HEK293 (cell line): Measurements from ENCODE around the gene MACO1.

Source experiments
- CTCF ChIA-PET: fragments of 350-600 bp; formaldehyde crosslinking; extraction: SDS; loops from one replicate; lab custom pipeline; 2021; ENCODE audit warnings: antibody characterized with exemption; lab: Yijun Ruan, JAX
- POLR2A ChIA-PET: fragments of 300-600 bp; formaldehyde crosslinking; extraction: SDS; loops from one replicate; lab custom pipeline; 2020; ENCODE audit warnings: antibody characterized with exemption, inconsistent platforms; lab: Yijun Ruan, JAX
- H3K27ac ChIP-seq: fragments of 200-500 bp; sonication (Bioruptor generic); 2 replicates; pipeline ENCODE4 v1.5.1; 2014; ENCODE audit warnings: low read depth, low read length, control low read depth, inconsistent platforms; ENCODE audit errors: extremely low read depth
- H3K36me3 ChIP-seq, 2 experiments: fragments of 200-500 bp in 1 of 2; sonication (Bioruptor generic) in 1 of 2; 1 replicate in 1 of 2; 2 replicates in 1 of 2; pipeline ENCODE4 v1.5.1; 2014 to 2017; ENCODE audit warnings: inconsistent platforms in 2 of 2, low read length in 2 of 2; ENCODE audit not compliant: control insufficient read depth in 2 of 2, insufficient read depth in 1 of 2
- H3K4me1 ChIP-seq: fragments of 200-500 bp; sonication (Bioruptor generic); 2 replicates; pipeline ENCODE4 v1.5.1; 2014; ENCODE audit warnings: mild to moderate bottlenecking, low read length, inconsistent platforms; ENCODE audit not compliant: control insufficient read depth, insufficient read depth
- H3K4me3 ChIP-seq: 2 replicates; pipeline ENCODE4 v1.5.1; 2011; ENCODE audit warnings: low read depth, mild to moderate bottlenecking, control low read depth, low read length, moderate library complexity
- H3K9me3 ChIP-seq: fragments of 200-500 bp; sonication (Bioruptor generic); 2 replicates; pipeline ENCODE4 v1.5.1; 2014; ENCODE audit warnings: low read depth, low read length, inconsistent platforms; ENCODE audit not compliant: control insufficient read depth, insufficient read depth
- BCL11B ChIP-seq: fragments of 450-650 bp; formaldehyde crosslinking; IDR thresholded peaks from 2 replicates; pipeline ENCODE4 v1.5.1; 2016; ENCODE audit warnings: low read depth, missing biosample characterization, missing genetic modification characterization
- EGR2 ChIP-seq: fragments of 450-650 bp; formaldehyde crosslinking; IDR thresholded peaks from 2 replicates; pipeline ENCODE4 v1.5.1; 2016; ENCODE audit warnings: low read depth, missing biosample characterization, missing genetic modification characterization
- GFI1B ChIP-seq: fragments of 450-650 bp; formaldehyde crosslinking; IDR thresholded peaks from 2 replicates; pipeline ENCODE4 v1.5.1; 2016; ENCODE audit warnings: missing biosample characterization, missing genetic modification characterization
- SP2 ChIP-seq: fragments of 450-650 bp; formaldehyde crosslinking; IDR thresholded peaks from 2 replicates; pipeline ENCODE4 v1.5.1; 2016; ENCODE audit warnings: missing biosample characterization, missing genetic modification characterization
- ZFP69B ChIP-seq: fragments of 450-650 bp; formaldehyde crosslinking; IDR thresholded peaks from 2 replicates; pipeline ENCODE4 v1.5.1; 2016; ENCODE audit warnings: missing biosample characterization, missing genetic modification characterization
- ZNF112 ChIP-seq: fragments of 450-650 bp; formaldehyde crosslinking; IDR thresholded peaks from 2 replicates; pipeline ENCODE4 v1.5.0; 2017; ENCODE audit warnings: missing biosample characterization, missing genetic modification characterization
- ZNF140 ChIP-seq: fragments of 450-650 bp; formaldehyde crosslinking; IDR thresholded peaks from 2 replicates; pipeline ENCODE4 v1.5.1; 2016; ENCODE audit warnings: missing biosample characterization, missing genetic modification characterization
- ZNF146 ChIP-seq: fragments of 450-650 bp; formaldehyde crosslinking; IDR thresholded peaks from 2 replicates; pipeline ENCODE4 v1.5.1; 2016; ENCODE audit warnings: missing biosample characterization, missing genetic modification characterization
- ZNF157 ChIP-seq: fragments of 450-650 bp; formaldehyde crosslinking; IDR thresholded peaks from 2 replicates; pipeline ENCODE4 v1.5.1; 2016; ENCODE audit warnings: missing biosample characterization, missing genetic modification characterization
- ZNF239 ChIP-seq: fragments of 450-650 bp; formaldehyde crosslinking; IDR thresholded peaks from 2 replicates; pipeline ENCODE4 v1.5.1; 2016; ENCODE audit warnings: missing biosample characterization, missing genetic modification characterization
- ZNF274 ChIP-seq, 2 experiments: fragments of 200-500 bp in 1 of 2; fragments of 450-650 bp in 1 of 2; sonication (Bioruptor generic) in 1 of 2; formaldehyde crosslinking in 1 of 2; IDR thresholded peaks; 2 replicates each; pipeline versions ENCODE4 v1.5.1 to v1.6.1; 2014 to 2016; ENCODE audit warnings: borderline replicate concordance in 1 of 2, inconsistent platforms in 1 of 2, low read length in 1 of 2, missing biosample characterization in 1 of 2, missing genetic modification characterization in 1 of 2
- ZNF292 ChIP-seq: fragments of 450-650 bp; formaldehyde crosslinking; IDR thresholded peaks from 2 replicates; pipeline ENCODE4 v1.5.1; 2016; ENCODE audit warnings: low read depth, missing biosample characterization, missing genetic modification characterization, borderline replicate concordance
- ZNF37A ChIP-seq: fragments of 450-650 bp; IDR thresholded peaks from 2 replicates; pipeline ENCODE4 v1.5.1; 2018; ENCODE audit warnings: missing biosample characterization, missing genetic modification characterization
- ZNF426 ChIP-seq: fragments of 450-650 bp; formaldehyde crosslinking; IDR thresholded peaks from 2 replicates; pipeline ENCODE4 v1.5.1; 2017; ENCODE audit warnings: missing biosample characterization, missing genetic modification characterization, mild to moderate bottlenecking, inconsistent platforms, moderate library complexity
- ZNF433 ChIP-seq: fragments of 450-650 bp; formaldehyde crosslinking; IDR thresholded peaks from 2 replicates; pipeline ENCODE4 v1.5.1; 2016; ENCODE audit warnings: missing biosample characterization, missing genetic modification characterization, low read depth
- ZNF585B ChIP-seq: fragments of 450-650 bp; formaldehyde crosslinking; IDR thresholded peaks from 2 replicates; pipeline ENCODE4 v1.5.1; 2016; ENCODE audit warnings: missing biosample characterization, missing genetic modification characterization
- ZNF623 ChIP-seq: fragments of 450-650 bp; formaldehyde crosslinking; IDR thresholded peaks from 2 replicates; pipeline ENCODE4 v1.5.1; 2016; ENCODE audit warnings: missing biosample characterization, missing genetic modification characterization
- ZNF626 ChIP-seq: fragments of 450-650 bp; sonication (Bioruptor Pico); formaldehyde crosslinking; IDR thresholded peaks from 2 replicates; pipeline ENCODE4 v1.5.1; 2018; ENCODE audit warnings: missing biosample characterization, missing genetic modification characterization, inconsistent platforms
- ZNF76 ChIP-seq: fragments of 450-650 bp; formaldehyde crosslinking; IDR thresholded peaks from 2 replicates; pipeline ENCODE4; 2016; ENCODE audit warnings: low read depth, missing biosample characterization, missing genetic modification characterization, borderline replicate concordance
- TF ChIP-seq, protein P1 (sequence below): fragments of 450-650 bp; formaldehyde crosslinking; IDR thresholded peaks from 2 replicates; pipeline ENCODE4 v1.5.1; 2016; ENCODE audit warnings: missing biosample characterization, missing genetic modification characterization
- TF ChIP-seq, protein P2 (sequence below): fragments of 450-650 bp; formaldehyde crosslinking; IDR thresholded peaks from 2 replicates; pipeline ENCODE4 v1.5.1; 2016; ENCODE audit warnings: missing biosample characterization, missing genetic modification characterization
- TF ChIP-seq, protein P3 (sequence below): fragments of 450-650 bp; formaldehyde crosslinking; IDR thresholded peaks from 2 replicates; pipeline ENCODE4 v1.5.1; 2016; ENCODE audit warnings: missing biosample characterization, missing genetic modification characterization, low read depth
- TF ChIP-seq, protein P4 (sequence below): fragments of 450-650 bp; formaldehyde crosslinking; conservative IDR thresholded peaks from 2 replicates; pipeline ENCODE4 v1.5.1; 2016; ENCODE audit warnings: low read depth, missing biosample characterization, missing genetic modification characterization

The MACO1 gene

DNA sequence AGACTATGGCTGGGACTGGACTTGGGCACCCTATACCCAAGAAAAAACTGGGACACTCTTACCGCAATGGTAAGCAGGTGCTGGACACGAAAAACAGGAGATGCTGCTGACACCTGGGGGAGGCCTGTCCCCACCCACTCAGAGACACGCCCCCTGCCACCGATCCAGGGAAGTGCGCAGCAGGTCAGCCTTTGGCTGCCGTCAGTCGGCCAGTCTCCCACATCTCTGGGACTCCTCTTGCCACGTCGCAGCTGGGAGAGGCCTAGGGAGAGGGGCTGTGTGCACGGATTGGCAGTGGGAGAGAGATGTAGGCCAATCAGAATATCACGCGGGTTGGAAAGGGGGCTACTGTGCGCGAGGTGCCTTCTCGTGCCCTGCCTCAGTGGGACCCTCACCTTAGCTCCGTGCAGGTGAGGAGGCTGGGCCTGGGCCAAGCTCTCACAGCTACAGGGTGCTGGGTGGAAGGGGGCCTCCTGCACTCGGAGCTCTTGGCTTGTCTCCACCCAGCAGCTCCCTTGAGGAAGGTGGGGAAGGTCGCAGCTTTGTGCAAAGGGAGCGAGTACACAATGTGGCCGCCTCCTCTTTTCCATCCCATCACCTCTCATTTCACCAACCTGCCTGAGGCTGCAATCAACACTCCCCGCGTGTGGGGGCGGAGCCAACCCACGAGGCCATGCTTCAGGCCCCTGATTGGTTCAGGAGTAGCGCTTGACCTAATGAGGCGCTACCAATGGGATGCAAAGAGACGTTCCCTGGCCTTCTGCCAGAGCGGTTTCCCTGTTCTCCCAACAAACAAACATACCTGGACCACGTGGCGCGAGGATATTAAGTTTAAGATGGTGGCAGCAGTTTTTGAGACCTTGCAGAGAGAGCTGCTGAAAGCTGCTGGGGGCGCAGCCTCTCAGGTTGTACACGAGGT lies 87.0 kb downstream of the MACO1 start (continued):
- TF ChIP-seq, protein P1, sequence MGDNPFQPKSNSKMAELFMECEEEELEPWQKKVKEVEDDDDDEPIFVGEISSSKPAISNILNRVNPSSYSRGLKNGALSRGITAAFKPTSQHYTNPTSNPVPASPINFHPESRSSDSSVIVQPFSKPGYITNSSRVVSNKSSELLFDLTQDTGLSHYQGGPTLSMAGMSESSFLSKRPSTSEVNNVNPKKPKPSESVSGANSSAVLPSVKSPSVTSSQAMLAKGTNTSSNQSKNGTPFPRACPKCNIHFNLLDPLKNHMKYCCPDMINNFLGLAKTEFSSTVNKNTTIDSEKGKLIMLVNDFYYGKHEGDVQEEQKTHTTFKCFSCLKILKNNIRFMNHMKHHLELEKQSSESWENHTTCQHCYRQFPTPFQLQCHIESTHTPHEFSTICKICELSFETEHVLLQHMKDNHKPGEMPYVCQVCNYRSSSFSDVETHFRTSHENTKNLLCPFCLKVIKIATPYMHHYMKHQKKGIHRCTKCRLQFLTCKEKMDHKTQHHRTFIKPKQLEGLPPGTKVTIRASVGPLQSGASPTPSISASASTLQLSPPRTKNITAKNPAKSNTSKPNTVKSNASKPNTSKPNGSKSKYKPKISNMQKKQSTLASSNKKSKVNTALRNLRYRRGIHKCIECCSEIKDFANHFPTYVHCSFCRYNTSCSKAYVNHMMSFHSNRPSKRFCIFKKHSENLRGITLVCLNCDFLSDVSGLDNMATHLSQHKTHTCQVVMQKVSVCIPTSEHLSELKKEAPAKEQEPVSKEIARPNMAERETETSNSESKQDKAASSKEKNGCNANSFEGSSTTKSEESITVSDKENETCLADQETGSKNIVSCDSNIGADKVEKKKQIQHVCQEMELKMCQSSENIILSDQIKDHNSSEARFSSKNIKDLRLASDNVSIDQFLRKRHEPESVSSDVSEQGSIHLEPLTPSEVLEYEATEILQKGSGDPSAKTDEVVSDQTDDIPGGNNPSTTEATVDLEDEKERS = no peak
- TF ChIP-seq ZNF623 (tag by site-specific recombination) = no peak
- TF ChIP-seq ZNF426 = no peak
- TF ChIP-seq, protein P2, sequence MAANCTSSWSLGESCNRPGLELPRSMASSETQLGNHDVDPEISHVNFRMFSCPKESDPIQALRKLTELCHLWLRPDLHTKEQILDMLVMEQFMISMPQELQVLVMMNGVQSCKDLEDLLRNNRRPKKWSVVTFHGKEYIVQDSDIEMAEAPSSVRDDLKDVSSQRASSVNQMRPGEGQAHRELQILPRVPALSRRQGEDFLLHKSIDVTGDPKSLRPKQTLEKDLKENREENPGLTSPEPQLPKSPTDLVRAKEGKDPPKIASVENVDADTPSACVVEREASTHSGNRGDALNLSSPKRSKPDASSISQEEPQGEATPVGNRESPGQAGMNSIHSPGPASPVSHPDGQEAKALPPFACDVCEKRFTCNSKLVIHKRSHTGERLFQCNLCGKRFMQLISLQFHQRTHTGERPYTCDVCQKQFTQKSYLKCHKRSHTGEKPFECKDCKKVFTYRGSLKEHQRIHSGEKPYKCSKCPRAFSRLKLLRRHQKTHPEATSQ (tag by site-specific recombination) = no peak
- no peak for TF ChIP-seq ZNF157
- TF ChIP-seq ZNF292 (tag by site-specific recombination) = no peak
- TF ChIP-seq ZNF146 (tag by site-specific recombination) = no peak
- TF ChIP-seq GFI1B (tag by site-specific recombination) = no peak
- TF ChIP-seq, all 188 proteins: peak for 0

DNA sequence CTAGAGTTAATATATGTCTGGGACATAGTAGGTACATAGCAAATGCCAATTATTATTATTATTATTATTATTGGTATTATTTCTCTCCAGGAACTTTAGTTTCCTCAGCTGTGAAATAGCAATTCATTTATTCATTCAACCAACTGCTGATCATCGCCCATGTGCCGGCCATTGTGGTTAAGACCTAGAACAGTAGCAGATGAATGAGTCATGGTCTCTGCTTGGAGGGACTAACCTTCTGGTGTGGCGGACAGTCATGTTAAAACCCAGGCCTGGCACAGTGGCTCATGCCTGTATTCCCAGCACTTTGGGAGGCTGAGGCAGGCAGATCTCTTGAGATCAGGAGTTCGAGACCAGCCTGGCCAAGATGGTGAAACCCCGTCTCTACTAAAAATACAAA lies 88.9 kb downstream of the MACO1 start:
- no peak overlapping the region for H3K4me3 ChIP-seq
- ChIA-PET CTCF (interaction anchor here (0.6 to 3.6 kb wide), 20 partner anchors 9 to 406 kb away, joined by 3 to 23 read pairs (median 4); partner anchors contain the start of gene SELENON), POLR2A (no interaction called here)
- H3K9me3 ChIP-seq = no peaks in the 10 kb centered on the region
- no peaks in the 10 kb centered on the region for H3K4me1 ChIP-seq
- no peaks in the 10 kb centered on the region for H3K36me3 ChIP-seq
- H3K27ac ChIP-seq = no peak overlapping the region
- no peak for TF ChIP-seq ZNF626
- no peak for TF ChIP-seq ZNF274 (IDR thresholded peaks at IDR 0.05; ENCODE audit: low read length)
- TF ChIP-seq ZNF274 (tag by site-specific recombination; IDR thresholded peaks at IDR 0.05; ENCODE audit: borderline replicate concordance) = no peak
- TF ChIP-seq ZNF433 = no peak
- no peak for TF ChIP-seq SP2
- no peak for TF ChIP-seq ZNF76 (tag by site-specific recombination)
- TF ChIP-seq BCL11B (tag by site-specific recombination) = no peak
- TF ChIP-seq ZFP69B (tag by site-specific recombination) = no peak
- no peak for TF ChIP-seq ZNF140
- TF ChIP-seq ZNF585B = no peak
- TF ChIP-seq ZNF112 (tag by site-specific recombination) = no peak
- TF ChIP-seq ZNF239 = no peak
- TF ChIP-seq ZNF37A (tag by site-specific recombination) = no peak
- TF ChIP-seq, protein P3, sequence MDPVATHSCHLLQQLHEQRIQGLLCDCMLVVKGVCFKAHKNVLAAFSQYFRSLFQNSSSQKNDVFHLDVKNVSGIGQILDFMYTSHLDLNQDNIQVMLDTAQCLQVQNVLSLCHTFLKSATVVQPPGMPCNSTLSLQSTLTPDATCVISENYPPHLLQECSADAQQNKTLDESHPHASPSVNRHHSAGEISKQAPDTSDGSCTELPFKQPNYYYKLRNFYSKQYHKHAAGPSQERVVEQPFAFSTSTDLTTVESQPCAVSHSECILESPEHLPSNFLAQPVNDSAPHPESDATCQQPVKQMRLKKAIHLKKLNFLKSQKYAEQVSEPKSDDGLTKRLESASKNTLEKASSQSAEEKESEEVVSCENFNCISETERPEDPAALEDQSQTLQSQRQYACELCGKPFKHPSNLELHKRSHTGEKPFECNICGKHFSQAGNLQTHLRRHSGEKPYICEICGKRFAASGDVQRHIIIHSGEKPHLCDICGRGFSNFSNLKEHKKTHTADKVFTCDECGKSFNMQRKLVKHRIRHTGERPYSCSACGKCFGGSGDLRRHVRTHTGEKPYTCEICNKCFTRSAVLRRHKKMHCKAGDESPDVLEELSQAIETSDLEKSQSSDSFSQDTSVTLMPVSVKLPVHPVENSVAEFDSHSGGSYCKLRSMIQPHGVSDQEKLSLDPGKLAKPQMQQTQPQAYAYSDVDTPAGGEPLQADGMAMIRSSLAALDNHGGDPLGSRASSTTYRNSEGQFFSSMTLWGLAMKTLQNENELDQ (tag by site-specific recombination) = no peak
- TF ChIP-seq EGR2 (tag by site-specific recombination) = no peak
- TF ChIP-seq, protein P4, sequence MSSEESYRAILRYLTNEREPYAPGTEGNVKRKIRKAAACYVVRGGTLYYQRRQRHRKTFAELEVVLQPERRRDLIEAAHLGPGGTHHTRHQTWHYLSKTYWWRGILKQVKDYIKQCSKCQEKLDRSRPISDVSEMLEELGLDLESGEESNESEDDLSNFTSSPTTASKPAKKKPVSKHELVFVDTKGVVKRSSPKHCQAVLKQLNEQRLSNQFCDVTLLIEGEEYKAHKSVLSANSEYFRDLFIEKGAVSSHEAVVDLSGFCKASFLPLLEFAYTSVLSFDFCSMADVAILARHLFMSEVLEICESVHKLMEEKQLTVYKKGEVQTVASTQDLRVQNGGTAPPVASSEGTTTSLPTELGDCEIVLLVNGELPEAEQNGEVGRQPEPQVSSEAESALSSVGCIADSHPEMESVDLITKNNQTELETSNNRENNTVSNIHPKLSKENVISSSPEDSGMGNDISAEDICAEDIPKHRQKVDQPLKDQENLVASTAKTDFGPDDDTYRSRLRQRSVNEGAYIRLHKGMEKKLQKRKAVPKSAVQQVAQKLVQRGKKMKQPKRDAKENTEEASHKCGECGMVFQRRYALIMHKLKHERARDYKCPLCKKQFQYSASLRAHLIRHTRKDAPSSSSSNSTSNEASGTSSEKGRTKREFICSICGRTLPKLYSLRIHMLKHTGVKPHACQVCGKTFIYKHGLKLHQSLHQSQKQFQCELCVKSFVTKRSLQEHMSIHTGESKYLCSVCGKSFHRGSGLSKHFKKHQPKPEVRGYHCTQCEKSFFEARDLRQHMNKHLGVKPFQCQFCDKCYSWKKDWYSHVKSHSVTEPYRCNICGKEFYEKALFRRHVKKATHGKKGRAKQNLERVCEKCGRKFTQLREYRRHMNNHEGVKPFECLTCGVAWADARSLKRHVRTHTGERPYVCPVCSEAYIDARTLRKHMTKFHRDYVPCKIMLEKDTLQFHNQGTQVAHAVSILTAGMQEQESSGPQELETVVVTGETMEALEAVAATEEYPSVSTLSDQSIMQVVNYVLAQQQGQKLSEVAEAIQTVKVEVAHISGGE (tag by site-specific recombination) = no peak
